Body of pancreas (tissue), 4 donors: ENCODE measurements around the gene RAPGEF5.

Experiments used
- CTCF ChIP-seq, 7 experiments: fragments of 450-650 bp in 4 of 7; fragments of 200-600 bp in 3 of 7; sonication (generic) in 3 of 7; IDR thresholded peaks; one replicate each; pipeline ENCODE4 v1.5.1; 2016 to 2019; ENCODE audit warnings: antibody characterized with exemption in 7 of 7
- POLR2A ChIP-seq, 3 donors: fragments of 450-650 bp; IDR thresholded peaks; one replicate each; pipeline ENCODE4 v1.6.1; 2016; ENCODE audit warnings: antibody characterized with exemption in 3 of 3, mild to moderate bottlenecking in 2 of 3

- TF ChIP-seq CTCF (IDR thresholded peaks at IDR 0.05) (no peak), POLR2A (IDR thresholded peaks at IDR 0.05) (no peak)
These were observed 241.3 kb downstream of the RAPGEF5 start for GRCh38 chr7:22115689-22116088.
